Heart left ventricle (tissue), 13 donors: ENCODE results near the gene TMEM150A.

Source experiments
- CTCF ChIP-seq, 12 donors: fragments of 200-600 bp; sonication (generic) in 4 of 12; IDR thresholded peaks; one replicate each; pipeline versions ENCODE4 v1.5.0 to v1.8.0; 2018 to 2022; ENCODE audit warnings: antibody characterized with exemption in 12 of 12, mild to moderate bottlenecking in 5 of 12
- POLR2A ChIP-seq, 2 donors: fragments of 450-650 bp; IDR thresholded peaks; one replicate each; pipeline ENCODE4 v1.6.1; 2017; ENCODE audit warnings: antibody characterized with exemption in 2 of 2, mild to moderate bottlenecking in 2 of 2, moderate library complexity in 2 of 2
- donor health status: ischemic (EF 13 %, LVEDD 7.1; RV severe dilation, severe dysfunction).
- donor health status: DM: no; HTN: yes; CAD: no.
- donor health status: DM: no; HTN: no; CAD: no.
- donor health status: ischemic (EF 25% LVEDD 6.9; RV normal size, moderate dysfunction).
- donor health status: ischemic (EF 25% LVEDD 5.7; RV mildly dilated, moderate dysfunction).
- donor health status: ischemic (EF 35%, LVEDD 5.7; RV mildly dilated, moderate dysfunction).
- donor health status: nonischemic (EF 11% LVEDD 7.7; RV severe dilation, severe dysfunction).
- donor health status: DM: yes; HTN: yes; CAD: no.
- donor health status: PGD.
- donor health status: ischemic (EF 29% LVEDD 5.4; RV normal size, mild dysfunction).
- donor health status: nonischemic (EF 23%, LVEDD 6.1; RV moderate dilation, normal function).

- TF ChIP-seq POLR2A (IDR thresholded peaks at IDR 0.05) (no peak), CTCF (IDR thresholded peaks at IDR 0.05) (no peak)
Observed at GRCh38 chr2:85604568-85605339, 2.3 kb upstream of the TMEM150A start.
